Measurements from ENCODE around the gene MSRB1.

The MSRB1 gene

DNA sequence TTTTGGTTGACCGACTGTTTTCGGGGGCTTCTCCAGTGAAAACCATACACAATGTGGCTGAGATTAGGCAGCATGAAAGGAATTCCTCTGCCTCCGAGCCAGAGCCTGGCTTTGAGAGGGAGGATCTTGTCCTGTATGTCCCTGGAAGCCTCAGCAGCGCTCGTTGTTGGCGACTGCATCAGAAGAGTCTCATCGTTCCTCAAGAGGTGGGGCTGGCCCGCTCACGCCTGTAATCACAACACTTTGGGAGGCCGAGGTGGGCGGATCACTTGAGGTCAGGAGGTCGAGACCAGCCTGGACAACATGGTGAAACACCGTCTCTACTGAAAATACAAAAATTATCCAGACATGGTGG, 39.8 kb downstream of the MSRB1 start:
- TF ChIP-seq EP300 (IDR thresholded peaks at IDR 0.05; ENCODE audit: borderline replicate concordance) = no peak
- TF ChIP-seq RAD21 (IDR thresholded peaks at IDR 0.05; ENCODE audit: low read depth) = no peak
- no peak for TF ChIP-seq ZBTB7A (IDR thresholded peaks at IDR 0.05; ENCODE audit: low read depth)
- TF ChIP-seq TEAD4 (IDR thresholded peaks at IDR 0.05) = no peak
- no peak for TF ChIP-seq TCF12 (IDR thresholded peaks at IDR 0.05; ENCODE audit: low read depth)
- TF ChIP-seq YY1 (IDR thresholded peaks at IDR 0.05; ENCODE audit: low read depth) = no peak

DNA sequence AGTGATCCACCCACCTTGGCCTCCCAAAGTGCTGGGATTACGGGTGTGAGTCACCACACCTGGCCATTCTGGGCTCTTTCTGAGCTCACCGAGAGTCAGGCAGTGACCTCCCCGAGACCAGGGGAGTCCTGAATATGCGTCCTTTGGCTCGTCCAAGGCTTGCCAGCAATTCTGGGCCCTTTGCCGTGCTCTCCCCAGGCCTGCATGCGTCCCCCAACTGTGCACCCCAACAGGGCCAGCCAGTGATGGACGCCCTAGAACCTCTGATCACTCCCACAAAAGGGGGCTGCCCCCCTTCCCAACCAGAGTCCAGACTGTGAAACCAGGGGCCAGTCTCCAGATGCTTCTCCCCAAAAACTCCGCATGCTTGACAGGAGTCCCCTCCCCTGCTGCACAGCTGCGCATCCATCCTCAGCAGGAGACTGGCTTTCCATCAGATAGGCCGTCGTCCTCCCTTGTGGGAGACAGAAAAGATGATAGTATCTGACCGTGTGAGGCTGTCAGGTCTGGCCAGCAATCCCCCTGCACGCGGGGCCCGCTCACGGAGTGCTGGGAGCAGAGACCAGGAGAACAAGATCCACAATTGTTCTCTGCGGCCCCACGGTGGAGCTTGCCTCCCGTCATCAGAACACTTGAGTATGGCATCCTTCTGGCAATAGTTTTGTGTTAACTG, 40.3 kb downstream of the MSRB1 start:
- TF ChIP-seq TAF1 (IDR thresholded peaks at IDR 0.05; ENCODE audit: low read depth) (no peak), NFIC (IDR thresholded peaks at IDR 0.05) (no peak), YY1 (IDR thresholded peaks at IDR 0.05; ENCODE audit: low read depth) (no peak), EP300 (IDR thresholded peaks at IDR 0.05; ENCODE audit: borderline replicate concordance) (no peak), TCF12 (IDR thresholded peaks at IDR 0.05; ENCODE audit: low read depth) (no peak), EGR1 (IDR thresholded peaks at IDR 0.05) (no peak), TEAD4 (IDR thresholded peaks at IDR 0.05) (no peak), RAD21 (IDR thresholded peaks at IDR 0.05; ENCODE audit: low read depth) (no peak), FOXM1 (IDR thresholded peaks at IDR 0.05; ENCODE audit: borderline replicate concordance, low read depth) (no peak)
- TF ChIP-seq, protein P1, sequence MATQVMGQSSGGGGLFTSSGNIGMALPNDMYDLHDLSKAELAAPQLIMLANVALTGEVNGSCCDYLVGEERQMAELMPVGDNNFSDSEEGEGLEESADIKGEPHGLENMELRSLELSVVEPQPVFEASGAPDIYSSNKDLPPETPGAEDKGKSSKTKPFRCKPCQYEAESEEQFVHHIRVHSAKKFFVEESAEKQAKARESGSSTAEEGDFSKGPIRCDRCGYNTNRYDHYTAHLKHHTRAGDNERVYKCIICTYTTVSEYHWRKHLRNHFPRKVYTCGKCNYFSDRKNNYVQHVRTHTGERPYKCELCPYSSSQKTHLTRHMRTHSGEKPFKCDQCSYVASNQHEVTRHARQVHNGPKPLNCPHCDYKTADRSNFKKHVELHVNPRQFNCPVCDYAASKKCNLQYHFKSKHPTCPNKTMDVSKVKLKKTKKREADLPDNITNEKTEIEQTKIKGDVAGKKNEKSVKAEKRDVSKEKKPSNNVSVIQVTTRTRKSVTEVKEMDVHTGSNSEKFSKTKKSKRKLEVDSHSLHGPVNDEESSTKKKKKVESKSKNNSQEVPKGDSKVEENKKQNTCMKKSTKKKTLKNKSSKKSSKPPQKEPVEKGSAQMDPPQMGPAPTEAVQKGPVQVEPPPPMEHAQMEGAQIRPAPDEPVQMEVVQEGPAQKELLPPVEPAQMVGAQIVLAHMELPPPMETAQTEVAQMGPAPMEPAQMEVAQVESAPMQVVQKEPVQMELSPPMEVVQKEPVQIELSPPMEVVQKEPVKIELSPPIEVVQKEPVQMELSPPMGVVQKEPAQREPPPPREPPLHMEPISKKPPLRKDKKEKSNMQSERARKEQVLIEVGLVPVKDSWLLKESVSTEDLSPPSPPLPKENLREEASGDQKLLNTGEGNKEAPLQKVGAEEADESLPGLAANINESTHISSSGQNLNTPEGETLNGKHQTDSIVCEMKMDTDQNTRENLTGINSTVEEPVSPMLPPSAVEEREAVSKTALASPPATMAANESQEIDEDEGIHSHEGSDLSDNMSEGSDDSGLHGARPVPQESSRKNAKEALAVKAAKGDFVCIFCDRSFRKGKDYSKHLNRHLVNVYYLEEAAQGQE (IDR thresholded peaks at IDR 0.05; ENCODE audit: low read depth) = no peak

DNA sequence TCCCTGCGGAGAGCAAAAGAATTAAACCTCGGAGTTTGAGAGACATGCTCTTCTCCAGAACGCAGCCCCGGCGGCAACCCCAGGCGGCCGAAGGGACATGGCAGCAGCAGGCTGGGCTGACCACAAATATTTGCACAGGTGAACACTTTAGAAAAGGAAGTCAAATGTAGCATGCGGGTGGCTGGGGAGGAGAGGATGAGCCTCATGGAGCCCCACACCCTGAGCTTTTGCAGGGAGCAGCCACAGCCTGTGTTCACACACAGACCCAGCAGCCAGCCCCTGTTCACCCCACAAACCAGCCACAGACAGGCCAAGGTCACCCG, 42.6 kb downstream of the MSRB1 start:
- TF ChIP-seq CEBPB (IDR thresholded peaks at IDR 0.05) (no peak), ZBTB7A (IDR thresholded peaks at IDR 0.05; ENCODE audit: low read depth) (no peak), FOXM1 (IDR thresholded peaks at IDR 0.05; ENCODE audit: borderline replicate concordance, low read depth) (no peak), TEAD4 (IDR thresholded peaks at IDR 0.05) (no peak), CREB1 (IDR thresholded peaks at IDR 0.05; ENCODE audit: low read depth) (no peak), EGR1 (IDR thresholded peaks at IDR 0.05) (no peak), RAD21 (IDR thresholded peaks at IDR 0.05; ENCODE audit: low read depth) (no peak), EP300 (IDR thresholded peaks at IDR 0.05; ENCODE audit: borderline replicate concordance) (no peak), YY1 (IDR thresholded peaks at IDR 0.05; ENCODE audit: low read depth) (no peak), TAF1 (IDR thresholded peaks at IDR 0.05; ENCODE audit: low read depth) (no peak), TCF12 (IDR thresholded peaks at IDR 0.05; ENCODE audit: low read depth) (no peak), NFIC (IDR thresholded peaks at IDR 0.05) (no peak)
- TF ChIP-seq, protein P2, sequence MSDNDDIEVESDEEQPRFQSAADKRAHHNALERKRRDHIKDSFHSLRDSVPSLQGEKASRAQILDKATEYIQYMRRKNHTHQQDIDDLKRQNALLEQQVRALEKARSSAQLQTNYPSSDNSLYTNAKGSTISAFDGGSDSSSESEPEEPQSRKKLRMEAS (IDR thresholded peaks at IDR 0.05) = no peak
- TF ChIP-seq, protein P3, sequence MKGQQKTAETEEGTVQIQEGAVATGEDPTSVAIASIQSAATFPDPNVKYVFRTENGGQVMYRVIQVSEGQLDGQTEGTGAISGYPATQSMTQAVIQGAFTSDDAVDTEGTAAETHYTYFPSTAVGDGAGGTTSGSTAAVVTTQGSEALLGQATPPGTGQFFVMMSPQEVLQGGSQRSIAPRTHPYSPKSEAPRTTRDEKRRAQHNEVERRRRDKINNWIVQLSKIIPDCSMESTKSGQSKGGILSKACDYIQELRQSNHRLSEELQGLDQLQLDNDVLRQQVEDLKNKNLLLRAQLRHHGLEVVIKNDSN (IDR thresholded peaks at IDR 0.05) = no peak
- TF ChIP-seq, protein P1 (IDR thresholded peaks at IDR 0.05; ENCODE audit: low read depth) = no peak

DNA sequence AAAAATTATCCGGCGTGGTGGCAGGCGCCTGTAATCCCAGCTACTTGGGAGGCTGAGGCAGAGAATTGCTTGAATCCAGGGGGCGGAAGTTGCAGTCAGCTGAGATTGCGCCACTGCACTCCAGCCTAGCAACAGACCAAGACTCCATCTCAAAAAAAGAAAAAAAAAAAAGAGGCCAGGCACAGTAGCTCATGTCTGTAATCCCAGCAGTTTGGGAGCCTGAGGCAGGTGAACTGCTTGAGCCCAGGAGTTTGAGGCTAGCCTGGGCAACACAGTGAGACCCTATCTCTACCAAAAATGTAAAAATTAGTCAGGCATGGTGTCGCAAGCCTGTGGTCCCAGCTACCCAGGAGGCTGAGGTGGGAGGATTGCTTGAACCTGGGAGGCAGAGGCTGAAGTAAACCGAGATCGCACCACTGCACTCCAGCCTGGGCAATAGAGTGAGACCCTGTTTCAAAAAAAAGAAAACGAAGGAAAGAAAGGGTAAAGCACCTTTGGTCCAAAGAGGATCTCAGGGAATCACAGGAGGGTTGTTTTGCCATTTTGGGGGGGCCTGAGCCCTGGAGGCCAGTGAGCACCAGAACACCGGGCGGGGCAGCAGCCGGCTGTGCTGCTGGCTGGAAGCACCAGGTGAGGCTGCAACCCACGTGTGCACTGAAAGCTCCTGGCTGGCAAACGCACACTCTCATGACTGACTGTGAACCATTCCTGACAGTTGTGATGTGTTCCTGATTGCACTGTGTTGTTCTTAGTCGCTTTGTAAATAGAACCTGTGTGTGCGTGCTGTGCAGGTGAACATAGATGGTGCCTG, 43.2 kb downstream of the MSRB1 start:
- TF ChIP-seq, protein P3 (IDR thresholded peaks at IDR 0.05) = no peak
- TF ChIP-seq, protein P2 (IDR thresholded peaks at IDR 0.05) = no peak

DNA sequence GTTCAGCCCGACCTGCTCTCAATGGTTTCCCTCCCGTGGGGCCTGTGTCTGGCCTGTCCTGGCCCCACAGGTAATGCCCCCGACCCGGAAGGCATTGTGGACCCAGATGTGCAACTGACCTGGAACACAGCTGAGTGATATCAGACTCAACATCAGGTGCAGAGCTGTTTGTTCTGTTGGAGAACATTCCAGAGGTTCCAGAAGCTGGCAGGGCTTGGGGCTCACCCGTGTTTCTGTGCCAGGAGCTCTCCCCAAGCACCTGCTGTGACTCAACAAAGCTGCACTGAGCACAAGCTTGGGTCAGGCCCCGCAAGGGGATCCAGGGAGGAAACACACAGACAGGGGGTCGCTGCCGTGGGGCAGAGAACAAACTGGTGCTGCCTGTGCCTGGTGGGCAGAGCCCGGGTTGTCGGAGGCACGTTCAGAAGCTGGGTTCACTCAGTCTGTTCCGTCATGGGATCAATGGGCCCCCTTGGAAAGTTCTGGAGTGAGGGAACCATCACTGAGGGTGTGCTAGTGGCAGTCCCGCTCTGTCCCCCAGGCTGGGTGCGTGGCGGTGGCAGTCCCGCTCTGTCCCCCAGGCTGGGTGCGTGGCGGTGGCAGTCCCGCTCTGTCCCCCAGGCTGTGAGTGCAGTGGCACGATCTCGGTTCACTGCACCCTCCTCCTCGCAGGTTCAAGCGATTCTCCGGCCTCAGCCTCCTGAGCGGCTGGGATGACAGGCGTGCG, 46.9 kb downstream of the MSRB1 start:
- TF ChIP-seq NFIC (IDR thresholded peaks at IDR 0.05) (no peak), YY1 (IDR thresholded peaks at IDR 0.05; ENCODE audit: low read depth) (no peak), EP300 (IDR thresholded peaks at IDR 0.05; ENCODE audit: borderline replicate concordance) (no peak), TAF1 (IDR thresholded peaks at IDR 0.05; ENCODE audit: low read depth) (no peak), RAD21 (IDR thresholded peaks at IDR 0.05; ENCODE audit: low read depth) (no peak), FOXM1 (IDR thresholded peaks at IDR 0.05; ENCODE audit: borderline replicate concordance, low read depth) (no peak), TCF12 (IDR thresholded peaks at IDR 0.05; ENCODE audit: low read depth) (no peak)
- TF ChIP-seq, protein P3 (IDR thresholded peaks at IDR 0.05) = no peak
- TF ChIP-seq, protein P2 (IDR thresholded peaks at IDR 0.05) = no peak

All from Ishikawa (cell line).